K562 (cell line): Measurements from ENCODE around the gene RALB. TPM values are rescaled to one million over a fixed set of nuclear protein-coding genes. Genes with fewer than 3 reads are reported as not detected.

Source experiments
- ESRRA ChIP-seq: fragments of 450-650 bp; IDR thresholded peaks from 2 replicates; pipeline ENCODE4 v1.6.1; 2014; ENCODE audit warnings: low read depth, mild to moderate bottlenecking, moderate library complexity, borderline replicate concordance
- FOSL1 ChIP-seq: fragments of 200-800 bp; sonication (Bioruptor generic); conservative IDR thresholded peaks from 2 replicates; pipeline ENCODE4 v1.6.1; 2016; ENCODE audit warnings: missing genetic modification characterization, missing compliant biosample characterization
- GTF3C2 ChIP-seq: IDR thresholded peaks from 3 replicates; pipeline ENCODE4 v1.6.1; 2011; ENCODE audit warnings: borderline replicate concordance, mild to moderate bottlenecking, moderate library complexity; ENCODE audit not compliant: insufficient read length; ENCODE audit errors: extremely low read depth
- MBD2 ChIP-seq: sonication (generic); IDR thresholded peaks from 2 replicates; pipeline ENCODE4 v1.6.1; 2016; ENCODE audit warnings: low read depth, borderline replicate concordance
- MCM3 ChIP-seq: fragments of 450-650 bp; IDR thresholded peaks from 2 replicates; pipeline ENCODE4 v1.6.1; 2016
- POLR2A ChIP-seq: fragments of 450-650 bp; conservative IDR thresholded peaks from 2 replicates; pipeline ENCODE4 v1.6.1; 2016
- SIN3B ChIP-seq: fragments of 450-650 bp; IDR thresholded peaks from 2 replicates; pipeline ENCODE4 v1.6.1; 2017; ENCODE audit warnings: low read depth, mild to moderate bottlenecking, moderate library complexity
- ZNF785 ChIP-seq: fragments of 250-450 bp; sonication (Bioruptor Pico); IDR thresholded peaks from 2 replicates; pipeline ENCODE4 v1.4.0; 2020; ENCODE audit warnings: mild to moderate bottlenecking
- ZNF830 ChIP-seq: fragments of 250-450 bp; sonication (Bioruptor Pico); IDR thresholded peaks from 2 replicates; pipeline ENCODE4 v1.5.0; 2021; ENCODE audit warnings: mild to moderate bottlenecking
- polyA plus RNA-seq, 8 experiments: library from polyadenylated mRNA; depleted of rRNA in 4 of 8; stranded (reverse) in 5 of 8; unstranded in 3 of 8; fragments of >200 nt; fragmentation: Nextera tagmentation in 2 of 8; fragmentation: Illumina TruSeq in 1 of 8; extraction: Ambion mirVana in 2 of 8; extraction: Trizol in 1 of 8; gene quantifications; 2 replicates each; pipeline versions ENCODE4 v1.2.1 to v1.2.3, GENCODE V29; 2011 to 2014; ENCODE audit warnings: inconsistent platforms in 1 of 8, missing spikeins in 1 of 8
- total RNA-seq, 7 experiments: library from RNA; depleted of rRNA in 6 of 7; stranded (reverse); fragments of >200 nt in 6 of 7; fragmentation: Illumina TruSeq in 2 of 7; extraction: Trizol in 2 of 7; gene quantifications; 2 replicates each; pipeline versions ENCODE4 v1.2.1 to v1.2.3, GENCODE V29; 2011 to 2021; ENCODE audit warnings: low replicate concordance in 1 of 7
- TF ChIP-seq, protein P1 (sequence below): fragments of 200-600 bp; sonication (generic); IDR thresholded peaks from one replicate; pipeline ENCODE4 v1.6.1; 2012; ENCODE audit warnings: mild to moderate bottlenecking, low read depth, low read length, inconsistent platforms
- TF ChIP-seq, protein P2 (sequence below): sonication (generic); formaldehyde crosslinking; IDR thresholded peaks from 2 replicates; pipeline ENCODE4 v1.4.0; 2020; ENCODE audit warnings: mild to moderate bottlenecking, missing genetic modification reagents

Gene RALB
- total and polyA plus RNA-seq, 9 of the 15 experiments (the other 6 are each of a cell fraction or from before 2014, with no cell fraction given), result 14.8 to 65.6 (median 38.4) TPM

GRCh38 chr2:120253021-120253882 is 600 bp downstream of the RALB start (continued):
- TF ChIP-seq, protein P1, sequence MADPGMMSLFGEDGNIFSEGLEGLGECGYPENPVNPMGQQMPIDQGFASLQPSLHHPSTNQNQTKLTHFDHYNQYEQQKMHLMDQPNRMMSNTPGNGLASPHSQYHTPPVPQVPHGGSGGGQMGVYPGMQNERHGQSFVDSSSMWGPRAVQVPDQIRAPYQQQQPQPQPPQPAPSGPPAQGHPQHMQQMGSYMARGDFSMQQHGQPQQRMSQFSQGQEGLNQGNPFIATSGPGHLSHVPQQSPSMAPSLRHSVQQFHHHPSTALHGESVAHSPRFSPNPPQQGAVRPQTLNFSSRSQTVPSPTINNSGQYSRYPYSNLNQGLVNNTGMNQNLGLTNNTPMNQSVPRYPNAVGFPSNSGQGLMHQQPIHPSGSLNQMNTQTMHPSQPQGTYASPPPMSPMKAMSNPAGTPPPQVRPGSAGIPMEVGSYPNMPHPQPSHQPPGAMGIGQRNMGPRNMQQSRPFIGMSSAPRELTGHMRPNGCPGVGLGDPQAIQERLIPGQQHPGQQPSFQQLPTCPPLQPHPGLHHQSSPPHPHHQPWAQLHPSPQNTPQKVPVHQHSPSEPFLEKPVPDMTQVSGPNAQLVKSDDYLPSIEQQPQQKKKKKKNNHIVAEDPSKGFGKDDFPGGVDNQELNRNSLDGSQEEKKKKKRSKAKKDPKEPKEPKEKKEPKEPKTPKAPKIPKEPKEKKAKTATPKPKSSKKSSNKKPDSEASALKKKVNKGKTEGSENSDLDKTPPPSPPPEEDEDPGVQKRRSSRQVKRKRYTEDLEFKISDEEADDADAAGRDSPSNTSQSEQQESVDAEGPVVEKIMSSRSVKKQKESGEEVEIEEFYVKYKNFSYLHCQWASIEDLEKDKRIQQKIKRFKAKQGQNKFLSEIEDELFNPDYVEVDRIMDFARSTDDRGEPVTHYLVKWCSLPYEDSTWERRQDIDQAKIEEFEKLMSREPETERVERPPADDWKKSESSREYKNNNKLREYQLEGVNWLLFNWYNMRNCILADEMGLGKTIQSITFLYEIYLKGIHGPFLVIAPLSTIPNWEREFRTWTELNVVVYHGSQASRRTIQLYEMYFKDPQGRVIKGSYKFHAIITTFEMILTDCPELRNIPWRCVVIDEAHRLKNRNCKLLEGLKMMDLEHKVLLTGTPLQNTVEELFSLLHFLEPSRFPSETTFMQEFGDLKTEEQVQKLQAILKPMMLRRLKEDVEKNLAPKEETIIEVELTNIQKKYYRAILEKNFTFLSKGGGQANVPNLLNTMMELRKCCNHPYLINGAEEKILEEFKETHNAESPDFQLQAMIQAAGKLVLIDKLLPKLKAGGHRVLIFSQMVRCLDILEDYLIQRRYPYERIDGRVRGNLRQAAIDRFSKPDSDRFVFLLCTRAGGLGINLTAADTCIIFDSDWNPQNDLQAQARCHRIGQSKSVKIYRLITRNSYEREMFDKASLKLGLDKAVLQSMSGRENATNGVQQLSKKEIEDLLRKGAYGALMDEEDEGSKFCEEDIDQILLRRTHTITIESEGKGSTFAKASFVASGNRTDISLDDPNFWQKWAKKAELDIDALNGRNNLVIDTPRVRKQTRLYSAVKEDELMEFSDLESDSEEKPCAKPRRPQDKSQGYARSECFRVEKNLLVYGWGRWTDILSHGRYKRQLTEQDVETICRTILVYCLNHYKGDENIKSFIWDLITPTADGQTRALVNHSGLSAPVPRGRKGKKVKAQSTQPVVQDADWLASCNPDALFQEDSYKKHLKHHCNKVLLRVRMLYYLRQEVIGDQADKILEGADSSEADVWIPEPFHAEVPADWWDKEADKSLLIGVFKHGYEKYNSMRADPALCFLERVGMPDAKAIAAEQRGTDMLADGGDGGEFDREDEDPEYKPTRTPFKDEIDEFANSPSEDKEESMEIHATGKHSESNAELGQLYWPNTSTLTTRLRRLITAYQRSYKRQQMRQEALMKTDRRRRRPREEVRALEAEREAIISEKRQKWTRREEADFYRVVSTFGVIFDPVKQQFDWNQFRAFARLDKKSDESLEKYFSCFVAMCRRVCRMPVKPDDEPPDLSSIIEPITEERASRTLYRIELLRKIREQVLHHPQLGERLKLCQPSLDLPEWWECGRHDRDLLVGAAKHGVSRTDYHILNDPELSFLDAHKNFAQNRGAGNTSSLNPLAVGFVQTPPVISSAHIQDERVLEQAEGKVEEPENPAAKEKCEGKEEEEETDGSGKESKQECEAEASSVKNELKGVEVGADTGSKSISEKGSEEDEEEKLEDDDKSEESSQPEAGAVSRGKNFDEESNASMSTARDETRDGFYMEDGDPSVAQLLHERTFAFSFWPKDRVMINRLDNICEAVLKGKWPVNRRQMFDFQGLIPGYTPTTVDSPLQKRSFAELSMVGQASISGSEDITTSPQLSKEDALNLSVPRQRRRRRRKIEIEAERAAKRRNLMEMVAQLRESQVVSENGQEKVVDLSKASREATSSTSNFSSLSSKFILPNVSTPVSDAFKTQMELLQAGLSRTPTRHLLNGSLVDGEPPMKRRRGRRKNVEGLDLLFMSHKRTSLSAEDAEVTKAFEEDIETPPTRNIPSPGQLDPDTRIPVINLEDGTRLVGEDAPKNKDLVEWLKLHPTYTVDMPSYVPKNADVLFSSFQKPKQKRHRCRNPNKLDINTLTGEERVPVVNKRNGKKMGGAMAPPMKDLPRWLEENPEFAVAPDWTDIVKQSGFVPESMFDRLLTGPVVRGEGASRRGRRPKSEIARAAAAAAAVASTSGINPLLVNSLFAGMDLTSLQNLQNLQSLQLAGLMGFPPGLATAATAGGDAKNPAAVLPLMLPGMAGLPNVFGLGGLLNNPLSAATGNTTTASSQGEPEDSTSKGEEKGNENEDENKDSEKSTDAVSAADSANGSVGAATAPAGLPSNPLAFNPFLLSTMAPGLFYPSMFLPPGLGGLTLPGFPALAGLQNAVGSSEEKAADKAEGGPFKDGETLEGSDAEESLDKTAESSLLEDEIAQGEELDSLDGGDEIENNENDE, result no peak
- TF ChIP-seq ESRRA, result peak; percentile 61; the same call in 1 of the 2 replicates
- no peak for TF ChIP-seq ZNF830
- TF ChIP-seq MBD2, result peak; percentile 24; the same call in 1 of the 2 replicates
- TF ChIP-seq, protein P2, sequence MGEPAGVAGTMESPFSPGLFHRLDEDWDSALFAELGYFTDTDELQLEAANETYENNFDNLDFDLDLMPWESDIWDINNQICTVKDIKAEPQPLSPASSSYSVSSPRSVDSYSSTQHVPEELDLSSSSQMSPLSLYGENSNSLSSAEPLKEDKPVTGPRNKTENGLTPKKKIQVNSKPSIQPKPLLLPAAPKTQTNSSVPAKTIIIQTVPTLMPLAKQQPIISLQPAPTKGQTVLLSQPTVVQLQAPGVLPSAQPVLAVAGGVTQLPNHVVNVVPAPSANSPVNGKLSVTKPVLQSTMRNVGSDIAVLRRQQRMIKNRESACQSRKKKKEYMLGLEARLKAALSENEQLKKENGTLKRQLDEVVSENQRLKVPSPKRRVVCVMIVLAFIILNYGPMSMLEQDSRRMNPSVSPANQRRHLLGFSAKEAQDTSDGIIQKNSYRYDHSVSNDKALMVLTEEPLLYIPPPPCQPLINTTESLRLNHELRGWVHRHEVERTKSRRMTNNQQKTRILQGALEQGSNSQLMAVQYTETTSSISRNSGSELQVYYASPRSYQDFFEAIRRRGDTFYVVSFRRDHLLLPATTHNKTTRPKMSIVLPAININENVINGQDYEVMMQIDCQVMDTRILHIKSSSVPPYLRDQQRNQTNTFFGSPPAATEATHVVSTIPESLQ, result no peak
- TF ChIP-seq FOSL1 (tag), result peak; percentile 73
- TF ChIP-seq ZNF785 (CRISPR knock-in tag), result no peak
- TF ChIP-seq GTF3C2, result no peak
- no peak; the same call in 1 of the 2 replicates for TF ChIP-seq SIN3B
- peak; percentile 57 for TF ChIP-seq POLR2A
- TF ChIP-seq MCM3, result no peak
